H9 (cell line): ENCODE results near the gene DFFB. TPM values are rescaled to one million over a fixed set of nuclear protein-coding genes. Genes with fewer than 3 reads are reported as not detected.

ENCODE experiments used
- DNase-seq: peaks from one replicate; pipeline ENCODE4 v3.0.0-alpha.2; 2017
- H2AFZ ChIP-seq: one replicate; pipeline ENCODE4 v1.6.1; 2013; ENCODE audit warnings: mild to moderate bottlenecking, low read length, control low read depth, moderate library complexity
- H2AK5ac ChIP-seq: 2 replicates; pipeline ENCODE4 v1.6.1; 2013; ENCODE audit warnings: low read length, control low read depth, mixed read lengths; ENCODE audit not compliant: insufficient read length
- H2BK120ac ChIP-seq: one replicate; pipeline ENCODE4 v1.6.1; 2013; ENCODE audit warnings: low read depth, mild to moderate bottlenecking, low read length, control low read depth, inconsistent platforms; ENCODE audit not compliant: poor library complexity, severe bottlenecking
- H2BK12ac ChIP-seq: 2 replicates; pipeline ENCODE4 v1.6.1; 2013; ENCODE audit warnings: low read length, control low read depth, mixed read lengths, low read depth; ENCODE audit not compliant: insufficient read length
- H2BK15ac ChIP-seq: 2 replicates; pipeline ENCODE4 v1.6.1; 2013; ENCODE audit warnings: low read depth, low read length, control low read depth
- H2BK20ac ChIP-seq: one replicate; pipeline ENCODE4 v1.6.1; 2013; ENCODE audit warnings: low read depth, mild to moderate bottlenecking, low read length, control low read depth, inconsistent platforms; ENCODE audit not compliant: poor library complexity, severe bottlenecking
- H2BK5ac ChIP-seq: 2 replicates; pipeline ENCODE4 v1.6.1; 2013; ENCODE audit warnings: low read length, control low read depth, mixed read lengths; ENCODE audit not compliant: insufficient read length
- H3K14ac ChIP-seq: 2 replicates; pipeline ENCODE4 v1.6.1; 2013; ENCODE audit warnings: low read length, control low read depth; ENCODE audit not compliant: insufficient read depth
- H3K18ac ChIP-seq: 2 replicates; pipeline ENCODE4 v1.6.1; 2013; ENCODE audit warnings: low read depth, mild to moderate bottlenecking, mixed read lengths, low read length, control low read depth; ENCODE audit not compliant: insufficient read length
- H3K23ac ChIP-seq: 2 replicates; pipeline ENCODE4 v1.6.1; 2013; ENCODE audit warnings: low read length, control low read depth, mixed read lengths, low read depth; ENCODE audit not compliant: insufficient read length
- H3K23me2 ChIP-seq: 2 replicates; pipeline ENCODE4 v1.6.1; 2013; ENCODE audit warnings: low read depth, mild to moderate bottlenecking, mixed read lengths, low read length, control low read depth; ENCODE audit not compliant: insufficient read length, poor library complexity, severe bottlenecking
- H3K27ac ChIP-seq: 2 replicates; pipeline ENCODE4 v1.5.1; 2013; ENCODE audit warnings: low read length, control low read depth, mixed read lengths, low read depth; ENCODE audit not compliant: insufficient read length
- H3K27me3 ChIP-seq: 2 replicates; pipeline ENCODE4 v1.6.1; 2013; ENCODE audit warnings: low read length, control low read depth, inconsistent platforms; ENCODE audit not compliant: insufficient read depth
- H3K4ac ChIP-seq: 2 replicates; pipeline ENCODE4 v1.6.1; 2013; ENCODE audit warnings: low read depth, mild to moderate bottlenecking, control low read depth, inconsistent platforms, low read length, moderate library complexity
- H3K4me1 ChIP-seq: 2 replicates; pipeline ENCODE4 v1.6.1; 2013; ENCODE audit warnings: low read length, control low read depth, inconsistent platforms; ENCODE audit not compliant: insufficient read depth
- H3K4me2 ChIP-seq: 2 replicates; pipeline ENCODE4 v1.6.1; 2013; ENCODE audit warnings: low read length, control low read depth, mixed read lengths; ENCODE audit not compliant: insufficient read length, insufficient read depth
- H3K56ac ChIP-seq: 2 replicates; pipeline ENCODE4 v1.6.1; 2013; ENCODE audit warnings: low read depth, mild to moderate bottlenecking, mixed read lengths, low read length, control low read depth; ENCODE audit not compliant: insufficient read length
- H3K79me1 ChIP-seq: 2 replicates; pipeline ENCODE4 v1.6.1; 2013; ENCODE audit warnings: low read depth, mild to moderate bottlenecking, moderate library complexity, low read length, control low read depth, inconsistent platforms; ENCODE audit not compliant: insufficient read depth, poor library complexity, severe bottlenecking
- H3K79me2 ChIP-seq: 2 replicates; pipeline ENCODE4 v1.6.1; 2013; ENCODE audit warnings: low read length, control low read depth, inconsistent platforms; ENCODE audit not compliant: insufficient read depth
- H3K9ac ChIP-seq: 2 replicates; pipeline ENCODE4 v1.6.1; 2013; ENCODE audit warnings: low read length, control low read depth, mixed read lengths; ENCODE audit not compliant: insufficient read length; ENCODE audit errors: extremely low read depth
- H3K9me3 ChIP-seq: one replicate; pipeline ENCODE4 v1.6.1; 2013; ENCODE audit warnings: low read depth, low read length, inconsistent platforms; ENCODE audit not compliant: control insufficient read depth
- H3T11ph ChIP-seq: one replicate; pipeline ENCODE4 v1.6.1; 2013; ENCODE audit warnings: mild to moderate bottlenecking, low read length, control low read depth, inconsistent platforms
- H4K20me1 ChIP-seq: one replicate; pipeline ENCODE4 v1.6.1; 2013; ENCODE audit not compliant: control insufficient read depth, insufficient read length, insufficient read depth
- H4K5ac ChIP-seq: 2 replicates; pipeline ENCODE4 v1.6.1; 2013; ENCODE audit warnings: low read depth, mild to moderate bottlenecking, mixed read lengths, low read length, control low read depth; ENCODE audit not compliant: insufficient read length
- H4K8ac ChIP-seq: replicated peaks from 2 replicates; pipeline ENCODE4 v1.6.1; 2013; ENCODE audit warnings: low read length, control low read depth, mixed read lengths, low read depth; ENCODE audit not compliant: insufficient read length
- H4K91ac ChIP-seq: 2 replicates; pipeline ENCODE4 v1.6.1; 2013; ENCODE audit warnings: low read depth, mild to moderate bottlenecking, moderate library complexity, mixed read lengths, low read length, control low read depth; ENCODE audit not compliant: insufficient read length
- H3K27ac Mint-ChIP-seq, 3 experiments: 2 replicates in 2 of 3; 3 replicates in 1 of 3; pipeline ENCODE4 v1.8.0; 2020 to 2021; ENCODE audit warnings: mixed read lengths in 3 of 3, mild to moderate bottlenecking in 1 of 3, moderate library complexity in 1 of 3
- H3K27me3 Mint-ChIP-seq: 2 replicates; pipeline ENCODE4 v1.8.0; 2021; ENCODE audit warnings: low read depth, mild to moderate bottlenecking, moderate library complexity, mixed read lengths
- H3K36me3 Mint-ChIP-seq, 3 experiments: 2 replicates in 2 of 3; 3 replicates in 1 of 3; pipeline ENCODE4 v1.8.0; 2020 to 2021; ENCODE audit warnings: low read depth in 3 of 3, mixed read lengths in 3 of 3; ENCODE audit not compliant: insufficient read depth in 1 of 3
- H3K4me1 Mint-ChIP-seq, 2 experiments: 2 replicates each; pipeline ENCODE4 v1.8.0; 2020; ENCODE audit warnings: mixed read lengths in 2 of 2
- H3K4me3 Mint-ChIP-seq, 2 experiments: 2 replicates in 1 of 2; 3 replicates in 1 of 2; pipeline ENCODE4 v1.8.0; 2020 to 2021; ENCODE audit warnings: mild to moderate bottlenecking in 2 of 2, mixed read lengths in 2 of 2, moderate library complexity in 1 of 2
- H3K9me3 Mint-ChIP-seq, 2 experiments: 2 replicates in 1 of 2; 3 replicates in 1 of 2; pipeline ENCODE4 v1.8.0; 2020; ENCODE audit warnings: mild to moderate bottlenecking in 2 of 2, mixed read lengths in 2 of 2, moderate library complexity in 1 of 2
- WGBS: extraction: QIAGEN DNeasy Blood & Tissue Kit; methylation state at CpG from one replicate; pipeline ENCODE4 v1.1.7; 2013; ENCODE audit warnings: missing lambda C conversion rate, low lambda C conversion rate, mixed read lengths; ENCODE audit not compliant: insufficient read length; ENCODE audit errors: extremely low coverage; 5-methylcytosine and 5-hydroxymethylcytosine counted together
- total RNA-seq: library from RNA; stranded (reverse); gene quantifications from 2 replicates; pipeline ENCODE4 v1.2.1, GENCODE V29; 2021
- TF ChIP-seq, protein P1 (sequence below): fragments of 200-600 bp; sonication (generic); conservative IDR thresholded peaks from 3 replicates; pipeline ENCODE4 v1.8.0; 2021; ENCODE audit warnings: antibody characterized with exemption, mild to moderate bottlenecking

The DFFB gene
- total RNA-seq, 1 experiment from 2014 or later = 9.7 TPM

DNA sequence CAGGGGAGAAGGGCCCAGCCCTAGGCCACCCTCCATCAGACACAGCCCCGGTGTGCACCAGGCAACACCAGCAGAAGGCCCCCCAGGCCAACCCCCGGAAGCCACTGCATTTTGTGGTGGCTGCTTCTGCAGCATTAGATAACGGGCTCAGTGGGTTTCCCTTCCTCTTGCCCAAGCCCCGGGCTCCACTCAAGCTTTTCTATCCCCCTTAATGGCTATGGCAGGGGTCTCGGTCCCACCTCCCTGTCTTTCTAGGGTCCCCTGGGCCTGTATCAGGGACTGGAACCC lies 23.9 kb downstream of the DFFB start:
- peaks cover 15 to 16% of the 10 kb centered on the region in 2 experiments for H3K9me3 Mint-ChIP-seq
- H4K5ac ChIP-seq = no peak overlapping the region
- no peaks in the 10 kb centered on the region for H3K23me2 ChIP-seq
- no peak overlapping the region for H3K4me2 ChIP-seq
- no peak for DNase-seq
- no peak overlapping the region for H2AK5ac ChIP-seq
- H3K27ac Mint-ChIP-seq = no peak overlapping the region
- no peaks in the 10 kb centered on the region for H3K4me1 ChIP-seq
- H3K27ac ChIP-seq = no peak overlapping the region
- H3K36me3 Mint-ChIP-seq = peaks cover 16 to 36% (median 17%) of the 10 kb centered on the region in 3 experiments
- H4K91ac ChIP-seq = no peak overlapping the region
- H3K14ac ChIP-seq = no peak overlapping the region
- H3K79me2 ChIP-seq = no peaks in the 10 kb centered on the region
- TF ChIP-seq, protein P1, sequence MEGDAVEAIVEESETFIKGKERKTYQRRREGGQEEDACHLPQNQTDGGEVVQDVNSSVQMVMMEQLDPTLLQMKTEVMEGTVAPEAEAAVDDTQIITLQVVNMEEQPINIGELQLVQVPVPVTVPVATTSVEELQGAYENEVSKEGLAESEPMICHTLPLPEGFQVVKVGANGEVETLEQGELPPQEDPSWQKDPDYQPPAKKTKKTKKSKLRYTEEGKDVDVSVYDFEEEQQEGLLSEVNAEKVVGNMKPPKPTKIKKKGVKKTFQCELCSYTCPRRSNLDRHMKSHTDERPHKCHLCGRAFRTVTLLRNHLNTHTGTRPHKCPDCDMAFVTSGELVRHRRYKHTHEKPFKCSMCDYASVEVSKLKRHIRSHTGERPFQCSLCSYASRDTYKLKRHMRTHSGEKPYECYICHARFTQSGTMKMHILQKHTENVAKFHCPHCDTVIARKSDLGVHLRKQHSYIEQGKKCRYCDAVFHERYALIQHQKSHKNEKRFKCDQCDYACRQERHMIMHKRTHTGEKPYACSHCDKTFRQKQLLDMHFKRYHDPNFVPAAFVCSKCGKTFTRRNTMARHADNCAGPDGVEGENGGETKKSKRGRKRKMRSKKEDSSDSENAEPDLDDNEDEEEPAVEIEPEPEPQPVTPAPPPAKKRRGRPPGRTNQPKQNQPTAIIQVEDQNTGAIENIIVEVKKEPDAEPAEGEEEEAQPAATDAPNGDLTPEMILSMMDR = no peak
- no peaks in the 10 kb centered on the region for H3K27me3 Mint-ChIP-seq
- H3K56ac ChIP-seq = no peak overlapping the region
- H2BK120ac ChIP-seq = no peak overlapping the region
- no peak overlapping the region for H2BK20ac ChIP-seq
- H2BK5ac ChIP-seq = no peak overlapping the region
- H3K18ac ChIP-seq = no peak overlapping the region
- no peak overlapping the region for H2BK12ac ChIP-seq
- H4K20me1 ChIP-seq = no peaks in the 10 kb centered on the region
- H3K4me3 Mint-ChIP-seq = no peak overlapping the region
- H3K79me1 ChIP-seq = no peaks in the 10 kb centered on the region
- no peak overlapping the region for H3K23ac ChIP-seq
- H3K27me3 ChIP-seq = no peaks in the 10 kb centered on the region
- H3K9me3 ChIP-seq = peaks cover 8% of the 10 kb centered on the region
- H3K4me1 Mint-ChIP-seq = no peaks in the 10 kb centered on the region
- no peak overlapping the region for H2AFZ ChIP-seq
- no CpG with 5 or more reads among the region's 5 CpGs for WGBS
- no peak overlapping the region for H3K4ac ChIP-seq
- no peak overlapping the region for H2BK15ac ChIP-seq
- H4K8ac ChIP-seq = no peak overlapping the region
- no peak overlapping the region for H3K9ac ChIP-seq
- no peak overlapping the region for H3T11ph ChIP-seq
